GF-D8 (cell line): ENCODE data around the gene ABTB2.
"Not testable (repeated sequence)": the region's sequence is repeated elsewhere in the genome, so short reads cannot be mapped to it uniquely, and the experiment has no call there.

Source experiments
- DNase-seq: peaks from one replicate; lab custom pipeline; 2025; lab: John Stamatoyannopoulos, UW

The ABTB2 gene

GRCh38 chr11:34238533-34238932 lies 119.3 kb downstream of the ABTB2 start:
- no peak for DNase-seq

DNA sequence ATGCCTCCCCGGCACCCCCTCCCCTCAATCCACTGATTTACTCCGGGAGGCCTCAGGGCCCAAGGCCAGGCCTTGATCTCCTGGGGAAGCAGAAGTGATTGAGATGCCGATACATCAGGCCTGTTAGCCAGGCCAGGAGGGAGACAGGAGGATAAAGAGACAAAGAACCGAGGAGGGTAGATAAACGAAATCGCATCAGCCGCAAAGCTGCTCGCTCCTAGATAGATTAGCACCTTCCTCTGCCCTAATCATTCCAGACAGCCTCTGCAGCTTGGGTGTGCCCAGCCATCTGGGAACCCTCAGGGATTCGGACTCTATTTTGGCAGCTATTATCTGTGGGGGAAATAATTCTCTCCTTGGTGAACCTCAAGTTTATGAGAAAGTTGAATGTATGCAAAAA lies 121.2 kb downstream of the ABTB2 start:
- no peak for DNase-seq

DNA sequence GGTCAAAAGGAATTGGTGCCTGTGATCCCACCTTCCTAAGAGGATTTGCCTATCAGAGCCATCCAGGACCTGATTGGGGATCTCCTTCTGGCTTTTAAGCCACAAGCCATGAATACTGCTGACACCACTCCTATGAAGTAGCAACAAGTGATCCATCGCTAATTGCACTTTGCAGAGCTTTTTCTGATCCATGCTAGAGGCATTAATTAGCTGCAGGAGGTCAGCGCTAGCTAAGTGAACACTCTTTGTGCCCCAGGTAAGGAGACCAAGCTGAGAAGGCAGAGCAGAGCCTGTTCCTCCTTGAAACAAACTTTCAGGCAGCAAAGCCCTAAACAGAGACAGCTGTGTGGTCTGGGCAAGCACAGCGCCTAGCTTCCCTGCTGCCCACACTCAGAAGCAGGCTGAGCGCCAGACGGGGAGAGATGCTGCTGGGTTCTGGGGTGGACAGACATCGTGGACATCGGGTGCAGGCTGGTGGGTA lies 122.2 kb downstream of the ABTB2 start:
- no peak for DNase-seq

GRCh38 chr11:34235189-34235588 lies 122.6 kb downstream of the ABTB2 start:
- no peak for DNase-seq

DNA sequence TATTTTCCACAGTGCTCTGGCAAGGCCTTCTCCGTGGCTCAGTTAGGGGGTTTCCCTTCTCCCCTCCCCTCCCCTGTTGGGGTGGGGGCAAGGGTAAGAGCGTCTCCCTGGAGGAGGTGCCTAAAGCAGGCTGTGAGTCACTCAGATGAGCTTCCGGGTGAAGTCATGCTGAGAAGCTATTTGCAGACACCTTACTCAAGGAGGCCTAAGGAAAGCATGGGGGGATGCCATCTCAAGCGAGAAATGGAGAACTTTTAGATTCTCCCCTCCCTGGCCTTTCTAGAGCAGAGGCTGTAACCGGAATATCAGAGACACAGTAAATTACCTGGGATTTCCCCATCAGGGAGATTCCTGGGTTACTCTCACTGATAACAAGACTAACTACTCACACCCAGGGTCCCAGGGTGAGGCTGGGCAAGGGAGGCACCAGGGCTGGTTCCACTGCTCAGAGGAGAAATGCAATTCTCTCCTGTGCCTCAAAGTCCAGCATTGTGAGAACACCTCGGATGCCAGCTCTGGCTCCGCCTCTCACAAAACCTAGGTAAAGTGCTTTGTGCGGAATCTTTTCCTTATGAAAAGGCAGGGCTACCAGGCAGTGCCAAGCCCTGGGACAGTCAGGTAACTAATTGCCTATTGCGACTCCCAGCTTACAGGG lies 123.6 kb downstream of the ABTB2 start:
- DNase-seq = no peak

- no peak for DNase-seq
Observed at GRCh38 chr11:34233215-34233614, 124.6 kb downstream of the ABTB2 start.

DNA sequence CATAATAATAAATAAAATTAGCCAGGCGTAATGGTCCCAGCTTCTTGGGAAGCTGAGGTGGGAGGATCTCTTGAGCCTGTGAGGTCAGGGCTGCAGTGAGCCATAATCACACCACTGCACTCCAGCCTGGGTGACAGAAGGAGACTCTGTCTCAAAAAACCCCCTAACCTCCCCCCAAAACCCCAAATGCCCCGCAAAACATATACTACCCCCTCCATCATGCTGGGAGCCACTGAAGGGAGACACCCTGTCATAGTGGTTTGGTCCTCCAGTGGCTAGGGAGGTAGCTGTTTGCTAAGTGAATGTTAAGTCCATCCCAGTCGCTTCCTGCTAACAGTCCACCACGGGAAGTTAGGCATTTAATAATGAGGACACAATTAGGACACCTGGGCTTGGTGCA lies 125.0 kb downstream of the ABTB2 start:
- no peak for DNase-seq

DNA sequence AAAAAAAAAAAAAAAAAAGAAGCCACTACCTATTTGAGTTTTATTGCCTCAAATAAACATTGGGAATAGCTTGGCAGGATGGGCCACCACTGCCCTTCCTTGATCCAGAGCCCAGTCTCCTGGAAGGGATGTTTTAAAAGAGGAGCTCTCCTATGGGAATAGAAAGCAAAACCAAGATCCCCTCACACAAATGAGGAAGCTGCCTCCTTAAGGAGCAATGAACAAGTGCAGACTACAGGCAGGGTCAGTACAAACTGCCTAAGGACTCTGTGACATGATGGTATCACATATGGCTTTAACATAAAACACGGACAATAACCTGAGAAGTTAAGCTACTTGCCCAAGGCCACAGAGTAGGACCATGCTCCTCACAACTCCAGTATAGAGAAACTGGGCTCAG lies 131.6 kb downstream of the ABTB2 start:
- DNase-seq = no peak

- no peak for DNase-seq
Observed at GRCh38 chr11:34225091-34225490, 132.7 kb downstream of the ABTB2 start.

DNA sequence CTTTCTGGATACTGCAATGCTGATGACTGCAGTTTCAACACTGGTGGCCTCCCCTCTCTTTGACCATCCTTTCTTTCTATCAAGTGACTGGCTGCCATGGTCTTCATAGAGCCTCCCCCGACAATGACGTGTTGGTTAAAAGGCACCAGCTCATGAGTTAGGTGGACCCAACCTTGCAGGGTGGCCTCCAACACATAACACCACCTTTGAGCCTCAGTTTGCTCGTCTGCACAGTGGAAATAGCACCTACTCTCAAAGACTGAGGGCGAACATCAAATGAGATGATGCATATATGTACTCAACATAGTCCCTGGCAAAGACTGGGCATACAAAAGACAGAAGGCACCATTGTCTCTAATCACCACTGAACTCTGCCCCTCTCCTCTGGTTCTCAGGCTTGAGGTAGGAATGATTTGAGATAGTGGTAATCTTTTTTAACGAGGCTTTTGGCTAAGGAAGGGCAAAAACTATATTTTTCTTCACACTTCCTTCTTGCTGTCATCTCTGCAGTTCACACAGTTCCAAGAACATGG lies 133.3 kb downstream of the ABTB2 start:
- no peak for DNase-seq

GRCh38 chr11:34223907-34224306 lies 133.9 kb downstream of the ABTB2 start:
- no peak for DNase-seq

DNA sequence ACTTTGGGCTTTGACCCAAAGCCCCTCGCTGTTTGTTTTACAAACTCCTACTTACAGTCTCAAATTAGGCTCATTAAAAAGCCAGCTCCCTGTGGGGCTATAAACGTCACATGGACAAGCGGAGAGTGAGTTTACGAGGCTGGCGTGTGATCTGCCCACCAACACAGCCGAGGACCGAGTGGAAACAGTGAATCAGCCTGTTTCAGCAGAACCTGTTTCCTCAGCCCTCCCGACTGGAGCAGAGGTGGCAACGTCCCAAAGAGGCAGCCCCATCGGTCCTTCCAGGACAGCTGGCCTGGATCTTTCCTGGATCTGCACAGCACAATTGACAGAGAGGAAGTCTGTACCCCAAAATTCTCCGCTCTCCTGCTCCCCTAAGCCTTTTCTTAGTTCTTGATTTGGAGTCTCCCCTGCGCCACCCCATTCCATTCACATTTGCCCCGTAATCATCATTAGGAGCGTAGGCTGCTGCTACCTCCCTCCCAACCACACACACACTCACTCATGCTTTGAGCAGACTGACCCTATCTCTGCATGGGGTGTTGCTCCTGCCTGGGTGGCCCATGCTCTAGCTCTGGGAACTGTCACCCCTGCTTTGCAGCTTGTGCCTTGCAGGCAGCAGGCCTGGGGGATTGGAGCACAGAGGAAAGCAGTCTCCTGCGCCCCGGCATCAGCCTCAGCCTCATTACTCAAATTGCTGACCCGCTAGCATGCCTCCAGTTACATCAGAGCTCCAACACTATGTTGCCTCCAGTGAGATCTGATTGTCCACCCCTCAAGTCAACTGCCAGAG lies 134.6 kb downstream of the ABTB2 start:
- DNase-seq = no peak

GRCh38 chr11:34222030-34222429 lies 135.8 kb downstream of the ABTB2 start:
- DNase-seq = no peak

DNA sequence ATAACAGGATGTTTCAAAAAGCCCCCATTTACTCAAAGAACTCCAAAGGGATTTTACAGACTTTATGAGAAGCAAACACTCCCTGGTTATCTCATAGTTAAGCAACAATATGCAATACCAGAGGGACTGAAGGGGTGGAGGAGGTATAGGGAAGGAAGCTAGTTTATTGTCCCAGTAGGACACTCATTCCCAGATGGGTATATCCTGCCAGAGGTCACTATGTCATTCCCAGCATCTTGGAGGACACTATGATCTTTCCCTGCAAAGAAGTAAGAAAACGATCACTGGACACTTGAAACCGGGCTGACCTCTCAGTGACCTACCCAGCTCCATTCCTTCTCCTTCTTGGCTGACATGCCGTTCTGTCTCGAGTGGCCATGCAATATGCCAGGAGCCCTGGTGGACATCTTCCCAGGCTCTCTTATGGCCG lies 137.9 kb downstream of the ABTB2 start:
- DNase-seq = no peak

- DNase-seq = no peak
Observed at GRCh38 chr11:34219279-34219678, 138.5 kb downstream of the ABTB2 start.

- not testable (repeated sequence) for DNase-seq
Observed at GRCh38 chr11:34218756-34219155, 139.1 kb downstream of the ABTB2 start.

DNA sequence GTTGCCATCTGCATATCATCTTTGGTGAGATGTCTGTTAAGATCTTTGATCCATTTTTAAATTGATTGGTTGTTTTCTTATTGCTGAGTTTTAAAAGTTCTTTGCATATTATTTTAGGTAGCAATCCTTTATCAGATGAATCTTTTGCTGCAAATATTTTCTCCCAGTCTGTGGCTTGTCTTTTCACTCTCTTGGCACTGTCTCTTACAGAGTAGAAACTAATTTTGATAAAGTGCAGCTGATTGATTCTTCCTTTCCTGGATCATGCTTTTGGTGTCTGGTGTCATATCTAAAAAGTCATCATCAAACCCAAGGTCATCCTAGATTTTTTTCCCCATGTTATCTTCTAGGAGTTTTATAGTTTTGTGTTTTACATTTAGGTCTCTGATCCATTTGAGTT lies 139.7 kb downstream of the ABTB2 start:
- DNase-seq = no peak

DNA sequence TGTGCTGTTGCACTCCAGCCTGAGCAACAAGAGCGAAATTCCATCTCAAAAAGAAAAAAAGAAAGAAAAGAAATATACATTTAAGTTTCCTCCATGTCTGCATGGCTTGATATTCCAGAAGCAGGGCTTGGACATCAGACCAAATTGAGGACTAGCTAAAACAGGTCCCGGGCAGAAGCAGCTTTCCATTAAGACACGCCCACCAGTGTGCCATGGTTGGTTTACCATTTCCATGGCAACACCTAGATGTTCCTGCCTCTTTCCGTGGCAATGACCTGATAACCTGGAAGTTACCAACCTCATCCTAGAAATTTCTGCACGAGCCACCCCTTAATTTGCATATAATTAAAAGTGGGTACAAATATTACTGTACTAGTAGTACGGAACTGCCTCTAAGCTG lies 141.1 kb downstream of the ABTB2 start:
- no peak for DNase-seq

- DNase-seq = no peak
Observed at GRCh38 chr11:34215806-34216453, 141.9 kb downstream of the ABTB2 start.

GRCh38 chr11:34214961-34215805 lies 142.6 kb downstream of the ABTB2 start:
- DNase-seq = no peak

GRCh38 chr11:34213366-34213765 lies 144.4 kb downstream of the ABTB2 start:
- DNase-seq = no peak

DNA sequence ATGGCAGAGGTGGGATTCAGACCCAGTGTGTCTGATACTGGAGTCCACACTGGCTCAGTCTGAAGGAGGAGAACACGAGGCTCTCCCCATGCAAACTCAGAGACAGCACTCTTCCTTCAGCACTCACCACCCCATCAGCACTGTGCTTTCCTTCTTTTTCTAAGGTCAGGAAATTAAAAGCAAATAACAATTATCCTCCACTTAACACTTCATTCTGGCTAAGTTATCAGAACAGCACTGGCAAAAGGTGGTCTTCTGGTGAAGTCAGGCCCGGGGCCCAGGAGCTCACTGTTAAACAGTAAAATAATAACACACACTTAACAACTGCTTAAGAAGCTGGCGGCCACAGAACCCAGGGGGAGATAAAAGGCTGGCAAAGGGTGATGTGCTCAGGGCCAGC lies 145.2 kb downstream of the ABTB2 start:
- DNase-seq = no peak
